Hepatocyte (in vitro differentiated cells): ENCODE measurements around the gene LRRC27. TPM values are rescaled to one million over a fixed set of nuclear protein-coding genes. Genes with fewer than 3 reads are reported as not detected.

Source experiments
- DNase-seq: peaks from one replicate; pipeline ENCODE4 v3.0.0-alpha.2; 2016; ENCODE audit warnings: low spot score
- H2AFZ ChIP-seq: fragments of 200-600 bp; sonication (generic); 2 replicates; pipeline ENCODE4 v1.6.0; 2016; ENCODE audit warnings: antibody characterized with exemption, mild to moderate bottlenecking
- H3K27ac ChIP-seq: fragments of 200-600 bp; sonication (generic); 2 replicates; pipeline ENCODE4 v1.5.1; 2016; ENCODE audit warnings: mild to moderate bottlenecking
- H3K27me3 ChIP-seq: fragments of 200-600 bp; sonication (generic); 2 replicates; pipeline ENCODE4 v1.6.1; 2016
- H3K36me3 ChIP-seq: fragments of 200-600 bp; sonication (generic); replicated peaks from 2 replicates; pipeline ENCODE4 v1.5.1; 2016; ENCODE audit warnings: low read depth; ENCODE audit not compliant: insufficient read depth
- H3K4me1 ChIP-seq: fragments of 200-600 bp; sonication (generic); 2 replicates; pipeline ENCODE4 v1.5.1; 2016; ENCODE audit warnings: mild to moderate bottlenecking, moderate library complexity; ENCODE audit not compliant: insufficient read depth
- H3K4me2 ChIP-seq: fragments of 200-600 bp; sonication (generic); 2 replicates; pipeline ENCODE4 v1.6.0; 2016
- H3K4me3 ChIP-seq: fragments of 200-600 bp; sonication (generic); 2 replicates; pipeline ENCODE4 v1.5.1; 2016; ENCODE audit warnings: mild to moderate bottlenecking
- H3K79me2 ChIP-seq: fragments of 200-600 bp; sonication (generic); 2 replicates; pipeline ENCODE4 v1.6.0; 2017; ENCODE audit warnings: mild to moderate bottlenecking
- H3K9me2 ChIP-seq: fragments of 200-600 bp; sonication (generic); replicated peaks from 2 replicates; pipeline ENCODE4 v1.6.0; 2017; ENCODE audit warnings: mild to moderate bottlenecking; ENCODE audit not compliant: insufficient read depth
- H3K9me3 ChIP-seq: fragments of 200-600 bp; sonication (generic); 2 replicates; pipeline ENCODE4 v1.5.1; 2016; ENCODE audit warnings: low read depth, mild to moderate bottlenecking
- H4K20me1 ChIP-seq: fragments of 200-600 bp; sonication (generic); 2 replicates; pipeline ENCODE4 v1.6.0; 2016; ENCODE audit warnings: mild to moderate bottlenecking; ENCODE audit not compliant: insufficient read depth, poor library complexity, severe bottlenecking
- CTCF ChIP-seq: fragments of 200-600 bp; sonication (generic); IDR thresholded peaks from 2 replicates; pipeline ENCODE4 v1.5.1; 2016; ENCODE audit warnings: antibody characterized with exemption, mild to moderate bottlenecking; ENCODE audit not compliant: poor library complexity
- EZH2 ChIP-seq: fragments of 200-600 bp; sonication (generic); IDR thresholded peaks from 2 replicates; pipeline ENCODE4 v1.6.1; 2016; ENCODE audit warnings: antibody characterized with exemption, mild to moderate bottlenecking, borderline replicate concordance
- EZH2phosphoT487 ChIP-seq: fragments of 200-600 bp; sonication (generic); IDR thresholded peaks from one replicate; pipeline ENCODE4 v1.6.1; 2018; ENCODE audit warnings: antibody characterized with exemption, mild to moderate bottlenecking, low read depth, moderate library complexity; ENCODE audit not compliant: unreplicated experiment, severe bottlenecking
- WGBS: methylation state at CpG from one replicate; pipeline ENCODE4 v1.1.6; 2016; ENCODE audit warnings: low lambda C conversion rate; ENCODE audit errors: missing lambda C conversion rate; 5-methylcytosine and 5-hydroxymethylcytosine counted together
- polyA plus RNA-seq: library from polyadenylated mRNA; unstranded; fragments of >200 nt; fragmentation: Nextera tagmentation; extraction: Ambion mirVana; gene quantifications from 2 replicates; pipeline ENCODE4 v1.2.1, GENCODE V29; 2016
- total RNA-seq: library from RNA; depleted of rRNA; stranded (reverse); fragments of >200 nt; gene quantifications from 2 replicates; pipeline ENCODE4 v1.2.3, GENCODE V29; 2014

Gene LRRC27
- total and polyA plus RNA-seq, 2 experiments from 2014 or later = 7.5 to 8.3 TPM

GRCh38 chr10:132405463-132405991, 73.5 kb downstream of the LRRC27 start:
- no peaks in the 10 kb centered on the region for H3K9me3 ChIP-seq
- WGBS = 97% methylated on average over 44 of the region's 53 CpGs
- TF ChIP-seq EZH2phosphoT487 (no peak), EZH2 (no peak), CTCF (no peak)
- no peak overlapping the region for H3K4me3 ChIP-seq
- H4K20me1 ChIP-seq = peaks cover under 1% of the 10 kb centered on the region
- no peaks in the 10 kb centered on the region for H3K9me2 ChIP-seq
- DNase-seq = no peak
- no peak overlapping the region for H3K4me2 ChIP-seq
- peaks cover 86% of the 10 kb centered on the region for H3K79me2 ChIP-seq
- no peak overlapping the region for H3K27ac ChIP-seq
- H3K4me1 ChIP-seq = peaks cover 38% of the 10 kb centered on the region
- no peaks in the 10 kb centered on the region for H3K36me3 ChIP-seq
- H2AFZ ChIP-seq = no peak overlapping the region
- no peaks in the 10 kb centered on the region for H3K27me3 ChIP-seq

- Histone ChIP-seq H3K9me2 (no peaks in the 10 kb centered on the region), H3K4me3 (no peak overlapping the region), H3K9me3 (no peaks in the 10 kb centered on the region), H3K36me3 (no peaks in the 10 kb centered on the region), H3K27me3 (no peaks in the 10 kb centered on the region), H4K20me1 (no peaks in the 10 kb centered on the region), H3K27ac (peak overlapping the region; percentile 98), H3K79me2 (peaks cover 87% of the 10 kb centered on the region), H3K4me1 (peaks cover 37% of the 10 kb centered on the region), H3K4me2 (no peak overlapping the region), H2AFZ (no peak overlapping the region)
- DNase-seq = no peak
- 96% methylated on average over 17 of the region's 17 CpGs for WGBS
- TF ChIP-seq EZH2 (no peak), CTCF (no peak), EZH2phosphoT487 (no peak)
Observed at GRCh38 chr10:132406181-132406580, 74.2 kb downstream of the LRRC27 start.

GRCh38 chr10:132406750-132407149, 74.8 kb downstream of the LRRC27 start:
- 95% methylated on average over 12 of the region's 16 CpGs for WGBS
- Histone ChIP-seq H3K4me3 (no peak overlapping the region), H3K27ac (peak overlapping the region; percentile 98), H3K79me2 (peaks cover 82% of the 10 kb centered on the region), H3K4me2 (peak overlapping the region; percentile 78), H3K27me3 (no peaks in the 10 kb centered on the region), H2AFZ (no peak overlapping the region), H3K36me3 (no peaks in the 10 kb centered on the region), H3K4me1 (peaks cover 39% of the 10 kb centered on the region), H3K9me2 (no peaks in the 10 kb centered on the region), H3K9me3 (no peaks in the 10 kb centered on the region), H4K20me1 (no peaks in the 10 kb centered on the region)
- no peak for TF ChIP-seq CTCF
- no peak for TF ChIP-seq EZH2
- no peak for TF ChIP-seq EZH2phosphoT487
- no peak for DNase-seq
